GM12878 (cell line): ENCODE measurements around the gene SULF2. TPM values are rescaled to one million over a fixed set of nuclear protein-coding genes. Genes with fewer than 3 reads are reported as not detected.

ENCODE experiments used
- ATAC-seq: fragments of 200-7000 bp; cut with Tn5 transposase; 3 replicates; pipeline ENCODE4 v1.9.1; 2020; ENCODE audit warnings: mild to moderate bottlenecking, moderate library complexity
- BruUV-seq: library from RNA; stranded (reverse); fragments of 400-500 nt; replicated peaks from 2 replicates; lab custom pipeline; 2021; lab: Mats Ljungman, UMichigan
- CTCF ChIA-PET: fragments of 300-600 bp; sonication (Branson Sonifier 250); formaldehyde crosslinking; extraction: SDS; loops from one replicate; lab custom pipeline; 2021; ENCODE audit warnings: inconsistent platforms; lab: Yijun Ruan, JAX
- POLR2A ChIA-PET: fragments of 350-600 bp; formaldehyde crosslinking; extraction: SDS; loops from one replicate; lab custom pipeline; 2021; ENCODE audit warnings: inconsistent platforms; lab: Charles Lee
- RAD21 ChIA-PET: fragments of 300-600 bp; sonication (Branson Sonifier 250); formaldehyde crosslinking; loops from one replicate; lab custom pipeline; 2023; ENCODE audit warnings: antibody characterized with exemption; ENCODE audit not compliant: unreplicated experiment; lab: Charles Lee
- SMC1A ChIA-PET: fragments of 300-600 bp; sonication (Branson Sonifier 250); formaldehyde crosslinking; loops from one replicate; lab custom pipeline; 2023; ENCODE audit not compliant: unreplicated experiment, uncharacterized antibody; lab: Charles Lee
- DNase-seq: peaks from one replicate; pipeline ENCODE4 v3.0.0-alpha.2; 2011; ENCODE audit warnings: low read depth, low spot score
- FAIRE-seq: peaks from 3 replicates; lab custom pipeline; 2011; peaks lifted over from hg19 to GRCh38; lab: Jason Lieb, UNC
- H2AFZ ChIP-seq: 2 replicates; pipeline ENCODE4 v1.6.0; 2011; ENCODE audit warnings: low read depth, low read length, control low read depth; ENCODE audit not compliant: control insufficient read depth
- H3K27ac ChIP-seq: 2 replicates; pipeline ENCODE4 v1.5.1; 2011; ENCODE audit warnings: control low read depth; ENCODE audit not compliant: control insufficient read depth, insufficient read depth
- H3K27me3 ChIP-seq, 2 experiments: replicated peaks in 1 of 2; 2 replicates each; pipeline versions ENCODE4 v1.6.0 to v1.6.1; 2011; ENCODE audit warnings: low read length in 1 of 2; ENCODE audit not compliant: control insufficient read depth in 2 of 2, insufficient read depth in 2 of 2
- H3K36me3 ChIP-seq, 2 experiments: 2 replicates each; pipeline ENCODE4 v1.5.1; 2011; ENCODE audit warnings: low read length in 1 of 2; ENCODE audit not compliant: control insufficient read depth in 2 of 2, insufficient read depth in 2 of 2
- H3K4me1 ChIP-seq: 2 replicates; pipeline ENCODE4 v1.6.1; 2011; ENCODE audit warnings: mild to moderate bottlenecking, low read length, moderate library complexity, mixed read lengths; ENCODE audit not compliant: control insufficient read depth, insufficient read depth
- H3K4me2 ChIP-seq: 2 replicates; pipeline ENCODE4 v1.6.0; 2011; ENCODE audit warnings: control low read depth; ENCODE audit not compliant: control insufficient read depth, insufficient read depth
- H3K4me3 ChIP-seq: fragments of 200-600 bp; sonication (generic); 2 replicates; pipeline ENCODE4 v1.5.1; 2016
- H3K79me2 ChIP-seq: 2 replicates; pipeline ENCODE4 v1.6.0; 2011; ENCODE audit warnings: low read length; ENCODE audit not compliant: control insufficient read depth, insufficient read depth
- H3K9ac ChIP-seq: 2 replicates; pipeline ENCODE4 v1.8.0; 2011; ENCODE audit warnings: low read length, control low read depth, mixed read lengths; ENCODE audit not compliant: control insufficient read depth, insufficient read depth
- H3K9me3 ChIP-seq: replicated peaks from 3 replicates; pipeline ENCODE4 v1.5.1; 2011; ENCODE audit warnings: mild to moderate bottlenecking, low read length; ENCODE audit not compliant: control insufficient read depth, insufficient read depth
- H4K20me1 ChIP-seq: 2 replicates; pipeline ENCODE4 v1.6.0; 2011; ENCODE audit not compliant: control insufficient read depth, insufficient read depth
- BMI1 ChIP-seq: fragments of 450-650 bp; IDR thresholded peaks from 2 replicates; pipeline ENCODE4 v1.6.1; 2016; ENCODE audit warnings: mild to moderate bottlenecking, moderate library complexity, borderline replicate concordance
- CTCF ChIP-seq, 3 experiments: IDR thresholded peaks in 2 of 3; conservative IDR thresholded peaks in 1 of 3; 2 replicates each; pipeline ENCODE4 v1.5.1; 2011; ENCODE audit warnings: low read depth in 3 of 3, low read length in 3 of 3, mild to moderate bottlenecking in 3 of 3, control low read depth in 2 of 3, moderate library complexity in 2 of 3, inconsistent platforms in 1 of 3, mixed read lengths in 1 of 3; ENCODE audit not compliant: control insufficient read depth in 2 of 3, insufficient read depth in 1 of 3; ENCODE audit errors: extremely low read depth in 1 of 3
- DPF2 ChIP-seq: fragments of 450-650 bp; IDR thresholded peaks from 2 replicates; pipeline ENCODE4 v1.6.1; 2017; ENCODE audit warnings: mild to moderate bottlenecking
- EED ChIP-seq: sonication (generic); IDR thresholded peaks from 2 replicates; pipeline ENCODE4 v1.6.1; 2016; ENCODE audit warnings: antibody characterized with exemption, low read depth
- GATAD2B ChIP-seq: fragments of 450-650 bp; conservative IDR thresholded peaks from 2 replicates; pipeline ENCODE4 v1.6.1; 2017; ENCODE audit warnings: low read depth, mild to moderate bottlenecking, moderate library complexity
- IRF4 ChIP-seq: IDR thresholded peaks from 2 replicates; pipeline ENCODE4 v1.6.1; 2011; ENCODE audit warnings: low read depth, low read length
- NBN ChIP-seq: fragments of 450-650 bp; IDR thresholded peaks from 2 replicates; pipeline ENCODE4 v1.6.1; 2016
- NFIC ChIP-seq: IDR thresholded peaks from 2 replicates; pipeline ENCODE4 v1.6.1; 2012; ENCODE audit warnings: low read depth, mild to moderate bottlenecking, inconsistent platforms, low read length, moderate library complexity
- NFXL1 ChIP-seq: fragments of 450-650 bp; IDR thresholded peaks from 2 replicates; pipeline ENCODE4 v1.6.1; 2017; ENCODE audit warnings: antibody characterized with exemption, mild to moderate bottlenecking, borderline replicate concordance
- NR2F1 ChIP-seq: fragments of 450-650 bp; conservative IDR thresholded peaks from 2 replicates; pipeline ENCODE4 v1.6.1; 2017; ENCODE audit warnings: mild to moderate bottlenecking
- RAD21 ChIP-seq: IDR thresholded peaks from 2 replicates; pipeline ENCODE4 v1.6.1; 2011; ENCODE audit warnings: mild to moderate bottlenecking, low read depth, low read length, moderate library complexity; ENCODE audit not compliant: insufficient read depth
- SMARCA5 ChIP-seq: fragments of 450-650 bp; IDR thresholded peaks from 2 replicates; pipeline ENCODE4 v1.6.1; 2017; ENCODE audit warnings: mild to moderate bottlenecking
- SPI1 ChIP-seq: IDR thresholded peaks from 2 replicates; pipeline ENCODE4 v1.6.1; 2011; ENCODE audit warnings: low read depth, mild to moderate bottlenecking, low read length, moderate library complexity, borderline replicate concordance; ENCODE audit not compliant: insufficient read depth
- SRF ChIP-seq, 2 experiments: IDR thresholded peaks; 2 replicates each; pipeline ENCODE4 v1.6.1; 2011; ENCODE audit warnings: low read depth in 2 of 2, low read length in 2 of 2, mild to moderate bottlenecking in 1 of 2, moderate library complexity in 1 of 2
- TAF1 ChIP-seq: IDR thresholded peaks from 2 replicates; pipeline ENCODE4 v1.6.1; 2011; ENCODE audit warnings: mild to moderate bottlenecking, low read depth, low read length, borderline replicate concordance
- TCF7 ChIP-seq: IDR thresholded peaks from 2 replicates; pipeline ENCODE4 v1.6.1; 2014; ENCODE audit warnings: antibody characterized with exemption, borderline replicate concordance
- ZNF207 ChIP-seq: fragments of 450-650 bp; IDR thresholded peaks from 2 replicates; pipeline ENCODE4 v1.6.1; 2014; ENCODE audit warnings: antibody characterized with exemption, mild to moderate bottlenecking, borderline replicate concordance
- ZNF274 ChIP-seq: IDR thresholded peaks from one replicate; pipeline ENCODE4 v1.8.0; 2011; ENCODE audit not compliant: insufficient read length, insufficient read depth
- ZNF622 ChIP-seq: fragments of 450-650 bp; IDR thresholded peaks from 2 replicates; pipeline ENCODE4 v1.6.1; 2017; ENCODE audit warnings: mild to moderate bottlenecking, inconsistent platforms
- WGBS: methylation state at CpG from one replicate; pipeline ENCODE4 v1.1.6; 2016; ENCODE audit warnings: low lambda C conversion rate; ENCODE audit not compliant: insufficient replicate concordance, insufficient coverage; ENCODE audit errors: missing lambda C conversion rate; 5-methylcytosine and 5-hydroxymethylcytosine counted together
- in situ Hi-C: fragments of 300-500 bp; cut with MboI; formaldehyde crosslinking; loops from 9 replicates; pipeline ENCODE4 v1.14.3; 2018; ENCODE audit warnings: mixed read lengths
- intact Hi-C: fragments of 100-400 bp; cut with micrococcal nuclease; formaldehyde crosslinking; loops from one replicate; pipeline ENCODE4 v1.14.2; 2022; ENCODE audit not compliant: unreplicated experiment
- polyA plus RNA-seq, 11 experiments: library from polyadenylated mRNA; depleted of rRNA in 4 of 11; unstranded in 6 of 11; stranded (reverse) in 5 of 11; fragments of >200 nt; fragmentation: Nextera tagmentation in 4 of 11; fragmentation: Illumina TruSeq in 1 of 11; extraction: Ambion mirVana in 4 of 11; extraction: Trizol in 1 of 11; gene quantifications; 1 replicate in 1 of 11; 2 replicates in 10 of 11; pipeline versions ENCODE4 v1.2.1 to v1.2.3, GENCODE V29; 2011 to 2016; ENCODE audit warnings: inconsistent platforms in 2 of 11, missing spikeins in 2 of 11, low read depth in 1 of 11
- total RNA-seq, 4 experiments: library from RNA; depleted of rRNA in 3 of 4; stranded (reverse); fragments of >200 nt in 3 of 4; fragmentation: Illumina TruSeq in 1 of 4; extraction: Trizol in 1 of 4; gene quantifications; 2 replicates each; pipeline versions ENCODE4 v1.2.1 to v1.2.3, GENCODE V29; 2013 to 2021

SULF2 gene
- total and polyA plus RNA-seq, 10 of the 15 experiments (the other 5 are each of a cell fraction or from before 2014, with no cell fraction given): 0.69 to 4.1 (median 1.6) TPM

- peak overlapping the region; percentile 5 for H3K27ac ChIP-seq
- peaks cover 21% of the 10 kb centered on the region for H3K4me1 ChIP-seq
- peak overlapping the region; percentile 91 for H3K4me2 ChIP-seq
- in situ Hi-C loops (loop anchor here (5.0 kb wide), 1 partner anchor 890 kb away; no protein-coding TSS in a partner anchor), intact Hi-C loops (no loop called here)
- peak; percentile 87 for ATAC-seq
- 13% methylated on average over 18 of the region's 18 CpGs for WGBS
- H3K9me3 ChIP-seq: no peaks in the 10 kb centered on the region; the same call in 2 of the 3 replicates
- ChIA-PET SMC1A (interaction anchor here (0.6 to 0.7 kb wide), 2 partner anchors 32 to 398 kb away, joined by 3 to 4 read pairs; no protein-coding TSS in a partner anchor), POLR2A (no interaction called here), CTCF (interaction anchor here (1.0 to 6.4 kb wide), 8 partner anchors 15 to 894 kb away, joined by 3 to 59 read pairs (median 5); no protein-coding TSS in a partner anchor), RAD21 (interaction anchor here (6.8 kb wide), 1 partner anchor 893 kb away, joined by 45 read pairs; no protein-coding TSS in a partner anchor)
- BruUV-seq: no TSS peak
- peak overlapping the region; percentile 4; the same call in 1 of the 2 replicates for H3K4me3 ChIP-seq
- peak; percentile 81 for DNase-seq
- no peaks in the 10 kb centered on the region for H3K27me3 ChIP-seq
- peak overlapping the region; percentile 48 for H3K9ac ChIP-seq
- H3K79me2 ChIP-seq: no peaks in the 10 kb centered on the region
- H4K20me1 ChIP-seq: no peaks in the 10 kb centered on the region
- H2AFZ ChIP-seq: peak overlapping the region; percentile 76
- H3K36me3 ChIP-seq: no peaks in the 10 kb centered on the region
- FAIRE-seq: peak; percentile 76
- TF ChIP-seq NR2F1: peak; percentile 85
- TF ChIP-seq IRF4: 0 out of 2 replicates have a peak, but pooled peaks have one; percentile 30
- no peak for TF ChIP-seq ZNF622
- peak; percentile 48; the same call in 1 of the 2 replicates for TF ChIP-seq DPF2
- TF ChIP-seq TCF7: no peak
- TF ChIP-seq RAD21: no peak
- no peak for TF ChIP-seq NFIC
- peak; percentile 76 for TF ChIP-seq EED
- TF ChIP-seq ZNF274: no peak
- peak; percentile 98 for TF ChIP-seq SPI1
- peak; percentile 49; the same call in 1 of the 2 replicates for TF ChIP-seq TAF1
- 0 out of 2 replicates have a peak, but pooled peaks have one; percentile 47 for TF ChIP-seq GATAD2B
- TF ChIP-seq ZNF207: no peak
- no peak for TF ChIP-seq CTCF (IDR thresholded peaks at IDR 0.05 in 2 of 3, conservative IDR thresholded peaks at IDR 0.05 in 1 of 3; ENCODE audit: control insufficient read depth in 2 of 3, extremely low read depth in 1 of 3, insufficient read depth in 1 of 3, low read depth in 3 of 3, low read length in 3 of 3)
- no peak for TF ChIP-seq SRF (IDR thresholded peaks at IDR 0.05; ENCODE audit: low read depth in 2 of 2, low read length in 2 of 2)
- TF ChIP-seq NBN: peak; percentile 64; the same call in 1 of the 2 replicates
- TF ChIP-seq NFXL1: 0 out of 2 replicates have a peak, but pooled peaks have one; percentile 8
- TF ChIP-seq SMARCA5: peak; percentile 57
- no peak for TF ChIP-seq BMI1
Measured at GRCh38 chr20:47727170-47727880, 58.0 kb downstream of the SULF2 start.
